ENCODE data around the gene CYB5R3. TPM values are rescaled to one million over a fixed set of nuclear protein-coding genes. Genes with fewer than 3 reads are reported as not detected.

The CYB5R3 gene
- polyA plus RNA-seq, 1 donor (not counting 4 experiments of a cell fraction or from before 2014, with no cell fraction given), result 102 TPM

DNA sequence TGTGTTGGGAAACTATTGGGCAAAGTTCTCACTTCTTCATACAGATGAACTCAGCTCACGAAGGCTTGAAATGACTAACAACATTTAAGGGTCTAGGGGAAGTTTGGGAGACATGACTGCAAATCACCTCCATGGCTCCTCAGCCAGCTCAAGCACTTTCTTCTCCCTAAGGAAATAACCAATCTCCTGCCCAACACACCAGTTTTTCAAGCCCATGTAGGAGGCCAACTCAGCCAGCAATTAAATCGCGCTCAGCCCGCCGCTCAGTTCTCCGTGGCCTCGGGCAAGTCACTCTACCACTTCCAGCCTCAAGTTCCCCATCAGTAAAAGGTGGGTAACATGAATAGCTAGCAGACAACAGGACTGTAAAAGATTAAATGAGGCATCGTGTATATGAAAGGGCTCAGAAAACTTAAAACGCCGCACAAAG is 35.3 kb downstream of the CYB5R3 start:
- Histone ChIP-seq H3K27me3 (ENCODE audit: control insufficient read depth, extremely low read depth, insufficient read depth, low read length) (no peaks in the 10 kb centered on the region), H3K4me2 (ENCODE audit: control insufficient read depth, extremely low read depth, insufficient read depth, low read depth, low read length) (peak overlapping the region; percentile 80), H3K9me3 (ENCODE audit: control insufficient read depth, low read depth, low read length) (no peaks in the 10 kb centered on the region), H3K36me3 (ENCODE audit: control insufficient read depth in 2 of 2, extremely low read depth in 1 of 2, insufficient read depth in 2 of 2, low read length in 2 of 2) (peaks cover 8 to 16% of the 10 kb centered on the region in 2 experiments), H3K4me1 (ENCODE audit: control insufficient read depth, extremely low read depth, insufficient read depth, low read length) (peaks cover 30% of the 10 kb centered on the region), H4K20me1 (ENCODE audit: control insufficient read depth, extremely low read depth, insufficient read depth, low read length) (peaks cover 7% of the 10 kb centered on the region), H3K9me1 (ENCODE audit: control insufficient read depth, extremely low read depth, insufficient read depth, low read length) (peaks cover 8% of the 10 kb centered on the region), H2AFZ (ENCODE audit: control insufficient read depth, low read length) (no peak overlapping the region), H3K79me2 (ENCODE audit: control insufficient read depth, insufficient read depth, low read length) (peaks cover 48% of the 10 kb centered on the region), H3K4me3 (ENCODE audit: control insufficient read depth in 2 of 3, extremely low read depth in 1 of 3, insufficient read depth in 2 of 3, low read depth in 1 of 3, low read length in 3 of 3) (peak overlapping the region; percentile 73 to 90 (median 79)), H3K9ac (ENCODE audit: control insufficient read depth, extremely low read depth, insufficient read depth, low read length) (peak overlapping the region; percentile 92), H3K27ac (ENCODE audit: control insufficient read depth, insufficient read depth, low read length) (peak overlapping the region; percentile 100)
- FAIRE-seq (peak; percentile 49), DNase-seq (ENCODE audit: low read depth, low spot score) (no peak)
- dilution Hi-C loops (cut with MboI; ENCODE audit: extremely low pct_ligation_motif_present, low sequenced_read_pairs), result no loop called here
- no peak for TF ChIP-seq CTCF (optimal IDR thresholded peaks at IDR 0.05 in 1 of 3, IDR thresholded peaks at IDR 0.05 in 1 of 3, conservative IDR thresholded peaks at IDR 0.05 in 1 of 3; ENCODE audit: extremely low read depth in 1 of 3, insufficient read depth in 2 of 3, low read length in 3 of 3)
- no peak for TF ChIP-seq EZH2 (IDR thresholded peaks at IDR 0.05; ENCODE audit: low read length)

GRCh38 chr22:42612336-42612735 is 36.9 kb downstream of the CYB5R3 start:
- peaks cover 36% of the 10 kb centered on the region for H3K4me1 ChIP-seq (ENCODE audit: control insufficient read depth, extremely low read depth, insufficient read depth, low read length)
- peak overlapping the region; percentile 19 for H3K9ac ChIP-seq (ENCODE audit: control insufficient read depth, extremely low read depth, insufficient read depth, low read length)
- no peaks in the 10 kb centered on the region for H3K27me3 ChIP-seq (ENCODE audit: control insufficient read depth, extremely low read depth, insufficient read depth, low read length)
- H3K4me3 ChIP-seq (ENCODE audit: control insufficient read depth in 2 of 3, extremely low read depth in 1 of 3, insufficient read depth in 2 of 3, low read depth in 1 of 3, low read length in 3 of 3), result no peak overlapping the region
- dilution Hi-C loops (cut with MboI; ENCODE audit: extremely low pct_ligation_motif_present, low sequenced_read_pairs), result no loop called here
- DNase-seq (ENCODE audit: low read depth, low spot score), result no peak
- no peak for FAIRE-seq
- peak overlapping the region; percentile 79 for H3K4me2 ChIP-seq (ENCODE audit: control insufficient read depth, extremely low read depth, insufficient read depth, low read depth, low read length)
- peaks cover 8 to 16% of the 10 kb centered on the region in 2 experiments for H3K36me3 ChIP-seq (ENCODE audit: control insufficient read depth in 2 of 2, extremely low read depth in 1 of 2, insufficient read depth in 2 of 2, low read length in 2 of 2)
- H2AFZ ChIP-seq (ENCODE audit: control insufficient read depth, low read length), result no peak overlapping the region
- H3K27ac ChIP-seq (ENCODE audit: control insufficient read depth, insufficient read depth, low read length), result peak overlapping the region; percentile 7
- H4K20me1 ChIP-seq (ENCODE audit: control insufficient read depth, extremely low read depth, insufficient read depth, low read length), result peaks cover 7% of the 10 kb centered on the region
- H3K9me1 ChIP-seq (ENCODE audit: control insufficient read depth, extremely low read depth, insufficient read depth, low read length), result peaks cover 8% of the 10 kb centered on the region
- no peak for TF ChIP-seq CTCF (optimal IDR thresholded peaks at IDR 0.05 in 1 of 3, IDR thresholded peaks at IDR 0.05 in 1 of 3, conservative IDR thresholded peaks at IDR 0.05 in 1 of 3; ENCODE audit: extremely low read depth in 1 of 3, insufficient read depth in 2 of 3, low read length in 3 of 3)
- TF ChIP-seq EZH2 (IDR thresholded peaks at IDR 0.05; ENCODE audit: low read length), result no peak
- H3K79me2 ChIP-seq (ENCODE audit: control insufficient read depth, insufficient read depth, low read length), result peaks cover 62% of the 10 kb centered on the region
- no peaks in the 10 kb centered on the region for H3K9me3 ChIP-seq (ENCODE audit: control insufficient read depth, low read depth, low read length)

Data from keratinocyte (primary cell).